GM20431 (cell line): Measurements from ENCODE around the gene TXLNA.

Experiments used
- in situ Hi-C: fragments of 300-500 bp; cut with MseI, MboI; formaldehyde crosslinking; loops from one replicate; pipeline ENCODE4 v1.15.0; 2020; ENCODE audit warnings: low sequenced_read_pairs; ENCODE audit not compliant: unreplicated experiment

TXLNA gene

DNA sequence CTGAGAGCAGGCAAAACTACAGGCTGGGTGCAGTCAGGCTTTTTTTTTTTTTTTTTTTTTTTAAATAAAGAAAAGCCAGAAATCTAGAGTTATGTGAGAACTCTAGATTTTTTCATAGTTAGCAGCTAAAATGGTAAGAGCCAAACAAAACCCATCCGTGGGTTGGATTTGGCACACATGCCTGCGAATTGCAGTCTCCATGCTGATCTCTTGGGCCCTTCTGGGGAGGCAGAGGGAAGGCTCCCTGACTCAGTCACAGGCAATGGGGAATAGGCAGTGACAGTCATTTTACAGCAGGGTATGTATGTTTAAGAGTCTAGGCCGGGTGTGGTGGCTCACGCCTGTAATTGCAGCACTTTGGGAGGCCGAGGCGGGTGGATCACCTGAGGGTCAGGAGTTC, 2.6 kb downstream of the TXLNA start:
- in situ Hi-C loops, result no loop called here

DNA sequence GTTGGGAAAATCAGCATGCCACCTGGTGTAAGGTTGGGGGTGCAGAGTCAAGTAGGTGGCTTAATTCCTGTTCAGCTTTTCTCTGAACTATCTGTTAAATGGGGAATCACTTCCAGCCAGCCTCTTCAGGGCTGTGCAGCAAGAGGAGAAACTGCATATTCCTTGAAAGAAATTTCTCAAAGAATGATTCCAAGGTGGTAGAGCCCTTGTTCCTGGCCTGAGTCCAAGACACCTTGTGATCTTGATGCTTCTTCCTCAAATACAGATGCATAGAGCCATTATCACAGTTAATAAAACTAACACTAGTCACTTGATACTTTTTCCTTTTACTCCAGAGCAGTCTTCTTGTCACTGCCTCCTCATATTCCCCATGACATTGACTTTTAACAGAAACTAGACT, 5.2 kb downstream of the TXLNA start:
- in situ Hi-C loops, result no loop called here

DNA sequence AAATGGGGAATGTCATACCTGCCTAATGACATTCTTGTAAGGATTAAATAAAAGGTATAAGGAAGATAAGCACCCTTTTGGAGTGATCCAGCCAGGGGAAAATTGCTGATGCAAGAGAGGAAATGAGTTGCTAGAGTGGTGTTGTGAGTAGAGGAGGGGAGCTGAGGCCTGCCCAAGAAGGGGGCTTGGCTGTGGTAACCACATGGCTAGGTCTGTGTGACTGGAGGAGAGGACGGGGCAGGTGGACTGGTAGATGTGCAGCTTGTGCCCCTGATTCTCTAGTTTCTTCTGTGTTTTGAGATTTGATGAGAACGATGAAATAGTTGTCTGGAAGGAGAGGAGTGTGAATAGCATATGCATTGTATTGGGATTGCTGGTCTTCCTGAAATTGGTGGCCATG, 6.6 kb downstream of the TXLNA start:
- in situ Hi-C loops, result no loop called here

DNA sequence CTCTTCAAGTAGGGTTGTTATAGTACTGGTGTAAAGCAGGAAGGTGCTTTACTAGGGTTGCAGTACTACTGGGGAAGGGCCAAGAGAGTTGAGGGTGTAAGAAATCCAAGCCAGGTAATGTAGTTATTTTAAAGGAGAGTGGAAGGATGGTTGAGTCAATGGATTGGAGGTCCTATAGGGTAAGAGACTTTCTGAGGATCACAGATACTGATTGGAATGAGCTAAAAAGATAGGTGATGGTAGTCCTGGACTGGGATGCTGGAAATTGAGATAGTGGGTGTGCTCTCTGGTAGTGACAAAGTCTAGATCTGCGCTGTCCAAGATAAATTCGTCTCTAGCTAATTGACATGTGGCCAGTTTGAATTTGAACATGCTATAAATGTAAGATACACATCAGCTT, 7.0 kb downstream of the TXLNA start:
- in situ Hi-C loops, result no loop called here

DNA sequence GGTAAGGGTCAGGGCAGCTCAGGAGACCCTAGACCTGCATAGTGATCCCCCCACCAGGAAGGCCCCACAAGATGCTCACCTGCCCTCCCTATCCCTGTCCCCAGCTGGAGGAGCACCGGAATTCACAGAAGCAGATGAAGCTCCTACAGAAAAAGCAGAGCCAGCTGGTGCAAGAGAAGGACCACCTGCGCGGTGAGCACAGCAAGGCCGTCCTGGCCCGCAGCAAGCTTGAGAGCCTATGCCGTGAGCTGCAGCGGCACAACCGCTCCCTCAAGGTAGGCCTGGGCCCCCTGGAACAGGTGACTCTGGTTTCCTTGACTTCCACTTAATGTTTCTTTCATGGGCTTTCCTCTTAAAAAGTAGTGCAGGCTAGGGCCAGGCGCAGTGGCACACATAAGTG, 8.4 kb downstream of the TXLNA start:
- in situ Hi-C loops, result no loop called here

DNA sequence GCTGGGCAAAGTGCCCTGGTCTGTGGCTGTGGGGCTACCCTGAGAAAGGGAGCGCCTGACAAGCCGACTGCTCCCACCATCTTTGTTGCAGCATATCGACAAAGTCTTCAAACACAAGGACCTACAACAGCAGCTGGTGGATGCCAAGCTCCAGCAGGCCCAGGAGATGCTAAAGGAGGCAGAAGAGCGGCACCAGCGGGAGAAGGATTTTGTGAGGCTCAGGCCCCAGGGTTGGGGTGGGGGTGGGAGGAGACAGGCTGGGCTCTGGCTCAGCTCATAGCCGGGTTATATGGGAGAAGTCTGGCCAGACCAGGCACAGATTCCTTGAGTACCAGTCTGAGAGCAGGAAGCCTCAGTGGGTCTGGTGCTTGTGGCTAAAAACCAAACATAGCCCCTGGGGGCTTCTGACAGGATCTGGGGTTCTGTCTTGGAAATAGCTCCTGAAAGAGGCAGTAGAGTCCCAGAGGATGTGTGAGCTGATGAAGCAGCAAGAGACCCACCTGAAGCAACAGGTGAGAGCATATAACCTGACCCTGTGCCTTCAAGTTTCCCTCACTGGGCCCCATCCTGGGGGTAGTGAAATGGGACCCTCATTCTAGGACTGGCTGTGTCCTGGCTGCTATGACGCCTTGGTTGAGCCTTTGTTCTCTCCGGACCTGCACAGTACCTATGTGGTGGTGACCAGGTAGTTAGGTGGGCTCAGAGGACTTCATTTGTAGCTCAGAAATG, 12.9 kb downstream of the TXLNA start:
- in situ Hi-C loops, result no loop called here

DNA sequence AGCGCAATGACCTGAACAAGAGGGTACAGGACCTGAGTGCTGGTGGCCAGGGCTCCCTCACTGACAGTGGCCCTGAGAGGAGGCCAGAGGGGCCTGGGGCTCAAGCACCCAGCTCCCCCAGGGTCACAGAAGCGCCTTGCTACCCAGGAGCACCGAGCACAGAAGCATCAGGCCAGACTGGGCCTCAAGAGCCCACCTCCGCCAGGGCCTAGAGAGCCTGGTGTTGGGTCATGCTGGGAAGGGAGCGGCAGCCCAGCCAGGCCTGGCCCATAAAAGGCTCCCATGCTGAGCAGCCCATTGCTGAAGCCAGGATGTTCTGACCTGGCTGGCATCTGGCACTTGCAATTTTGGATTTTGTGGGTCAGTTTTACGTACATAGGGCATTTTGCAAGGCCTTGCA, 15.5 kb downstream of the TXLNA start:
- in situ Hi-C loops, result no loop called here

DNA sequence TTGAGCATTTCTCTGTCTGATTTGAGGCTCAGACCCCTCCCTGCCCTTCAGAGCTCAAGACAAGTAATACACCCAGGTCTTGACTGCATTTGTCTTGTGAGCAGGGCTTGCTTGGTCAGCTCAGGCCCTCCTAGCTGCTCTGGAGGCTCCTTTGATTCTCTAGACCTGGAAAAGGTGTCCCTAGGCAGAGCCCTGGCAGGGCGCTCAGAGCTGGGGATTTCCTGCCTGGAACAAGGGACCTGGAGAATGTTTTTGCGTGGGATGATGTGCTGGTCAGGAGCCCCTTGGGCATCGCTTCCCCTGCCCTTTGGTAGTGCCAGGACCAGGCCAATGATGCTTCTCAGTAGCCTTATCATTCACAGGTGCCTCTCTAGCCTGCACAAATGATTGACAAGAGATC, 16.1 kb downstream of the TXLNA start:
- in situ Hi-C loops, result no loop called here

DNA sequence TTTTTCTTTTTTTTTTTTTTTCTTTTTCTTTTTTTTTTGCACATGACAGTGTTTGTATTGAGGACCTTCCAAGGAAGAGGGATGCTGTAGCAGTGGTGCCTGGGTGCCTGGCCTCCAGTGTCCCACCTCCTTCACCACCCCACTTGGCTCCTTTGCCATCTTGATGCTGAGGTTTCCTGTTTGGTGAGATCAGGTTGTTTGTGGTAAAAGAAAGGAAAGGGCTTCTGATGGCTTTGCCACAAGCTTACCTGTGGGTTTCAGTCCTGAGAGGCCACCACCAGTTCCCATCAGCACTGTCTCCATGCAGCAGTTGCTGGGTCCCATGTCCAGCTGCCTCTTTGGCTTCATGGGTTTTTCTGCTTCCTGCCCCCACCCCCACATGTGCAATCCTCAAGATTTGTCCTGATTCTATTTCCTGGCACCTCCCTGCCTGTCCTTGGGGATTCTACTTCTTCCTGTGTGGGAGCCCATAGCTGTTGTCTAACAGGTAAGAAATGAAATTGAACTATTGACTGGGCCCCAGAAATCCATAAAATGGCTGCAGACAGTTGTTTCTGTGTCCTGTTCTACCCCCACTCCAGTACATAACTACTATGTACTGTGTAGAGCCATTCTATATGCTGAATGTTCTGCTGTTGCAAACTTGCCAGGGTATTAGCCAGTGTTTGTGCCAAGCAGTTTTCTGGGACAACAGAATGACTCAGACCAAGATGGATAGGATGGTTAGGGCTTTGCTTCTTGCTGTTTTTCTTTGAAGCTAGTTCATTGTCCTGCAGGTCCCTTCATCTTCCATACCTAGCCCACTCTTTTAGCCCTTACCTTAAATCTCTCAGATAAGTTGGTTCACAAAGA, 16.7 kb downstream of the TXLNA start:
- in situ Hi-C loops, result no loop called here

DNA sequence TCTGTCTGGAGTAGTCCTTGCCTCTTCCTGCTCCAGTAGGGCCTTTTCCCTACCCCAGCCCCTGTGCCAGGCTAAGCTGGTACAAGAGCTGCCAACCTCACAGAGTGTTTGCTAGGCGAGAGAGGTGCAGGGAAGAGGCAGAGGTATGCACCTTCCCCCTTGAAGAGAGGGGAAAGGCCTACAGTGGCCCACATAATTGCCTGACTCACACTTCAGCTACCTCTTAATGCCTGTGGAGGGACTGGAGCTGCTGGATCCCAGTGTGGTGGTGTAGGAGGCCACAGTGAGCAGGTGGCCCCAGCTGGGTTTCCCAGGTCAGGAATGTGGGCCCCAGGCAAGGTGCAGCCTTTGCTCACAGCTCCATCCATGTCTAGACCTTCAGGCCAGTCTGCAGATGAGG, 17.6 kb downstream of the TXLNA start:
- in situ Hi-C loops, result no loop called here

DNA sequence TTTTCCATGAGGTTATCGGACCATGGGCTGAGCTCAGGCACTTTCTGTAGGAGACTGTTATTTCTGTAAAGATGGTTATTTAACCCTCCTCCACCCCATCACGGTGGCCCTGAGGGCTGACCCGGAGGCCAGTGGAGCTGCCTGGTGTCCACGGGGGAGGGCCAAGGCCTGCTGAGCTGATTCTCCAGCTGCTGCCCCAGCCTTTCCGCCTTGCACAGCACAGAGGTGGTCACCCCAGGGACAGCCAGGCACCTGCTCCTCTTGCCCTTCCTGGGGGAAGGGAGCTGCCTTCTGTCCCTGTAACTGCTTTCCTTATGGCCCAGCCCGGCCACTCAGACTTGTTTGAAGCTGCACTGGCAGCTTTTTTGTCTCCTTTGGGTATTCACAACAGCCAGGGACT, 18.4 kb downstream of the TXLNA start:
- in situ Hi-C loops, result no loop called here

DNA sequence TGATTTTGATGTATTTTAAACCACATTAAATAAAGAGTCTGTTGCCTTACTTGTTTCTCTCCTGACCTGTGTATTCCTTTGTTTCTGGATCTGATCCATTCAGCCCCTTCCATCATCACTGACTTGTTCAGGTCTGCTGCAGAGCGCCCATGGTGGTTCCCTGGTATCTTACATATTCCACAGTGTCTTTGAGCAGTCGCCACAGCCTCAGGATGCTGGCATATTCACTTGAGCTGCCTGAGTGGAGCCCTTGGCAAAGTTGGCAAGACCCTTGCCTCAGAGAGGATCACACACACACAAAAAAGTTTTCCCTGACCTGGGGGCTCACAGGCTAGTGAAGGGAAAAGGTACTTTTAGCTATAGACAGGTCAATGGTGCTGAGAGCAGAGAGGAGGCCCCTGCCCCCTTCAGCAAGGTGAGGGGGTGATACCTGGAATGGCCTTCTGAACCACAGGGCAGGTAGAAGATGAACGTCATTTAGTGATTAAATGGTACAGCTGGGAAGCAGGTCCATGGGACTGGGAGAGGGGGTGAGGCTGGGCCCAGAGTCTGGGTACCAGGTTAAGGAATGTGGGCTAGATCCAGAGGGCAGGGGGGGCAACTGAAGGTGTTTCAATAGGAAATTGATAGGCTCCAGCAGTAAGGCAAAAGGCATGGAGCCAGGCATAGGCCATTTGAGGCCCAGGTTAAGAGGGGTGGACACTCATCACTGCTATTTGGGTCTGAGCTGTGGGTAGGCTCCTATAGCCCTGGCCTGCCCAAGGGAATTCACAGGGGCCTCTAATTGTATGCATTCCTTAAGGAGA, 19.0 kb downstream of the TXLNA start:
- in situ Hi-C loops, result no loop called here

DNA sequence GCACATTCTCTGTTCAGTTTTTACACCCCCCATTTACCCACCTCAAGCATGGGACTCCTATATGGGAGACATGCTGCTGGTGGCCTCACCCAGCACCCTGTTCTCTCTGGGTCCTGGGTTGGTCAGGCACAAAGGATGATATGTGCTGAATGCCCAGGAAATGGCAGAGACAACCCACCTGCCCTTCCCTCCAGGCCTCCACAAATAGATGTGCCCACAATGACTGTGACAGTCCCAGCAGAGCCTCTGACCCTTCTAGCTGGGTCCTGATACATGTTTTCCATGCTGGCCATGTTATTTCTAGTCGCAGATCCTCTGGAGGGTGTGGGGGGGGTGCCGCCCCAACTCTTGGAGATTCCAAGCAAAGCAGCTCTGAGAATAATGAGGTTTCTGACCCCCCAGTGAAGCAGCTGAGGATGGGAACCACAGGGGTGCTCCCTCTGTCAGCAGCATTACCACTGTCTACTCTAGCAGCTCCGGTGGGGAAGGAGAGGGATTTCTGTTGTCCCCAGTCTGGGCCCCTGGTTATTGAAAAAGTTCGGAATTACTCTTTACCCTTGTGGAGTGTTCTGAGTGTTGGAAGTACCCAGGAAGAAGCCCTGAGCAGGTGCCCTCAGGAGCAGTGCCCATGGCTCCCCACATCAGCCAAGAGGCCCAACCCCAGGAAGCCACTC, 19.7 kb downstream of the TXLNA start:
- in situ Hi-C loops, result no loop called here

DNA sequence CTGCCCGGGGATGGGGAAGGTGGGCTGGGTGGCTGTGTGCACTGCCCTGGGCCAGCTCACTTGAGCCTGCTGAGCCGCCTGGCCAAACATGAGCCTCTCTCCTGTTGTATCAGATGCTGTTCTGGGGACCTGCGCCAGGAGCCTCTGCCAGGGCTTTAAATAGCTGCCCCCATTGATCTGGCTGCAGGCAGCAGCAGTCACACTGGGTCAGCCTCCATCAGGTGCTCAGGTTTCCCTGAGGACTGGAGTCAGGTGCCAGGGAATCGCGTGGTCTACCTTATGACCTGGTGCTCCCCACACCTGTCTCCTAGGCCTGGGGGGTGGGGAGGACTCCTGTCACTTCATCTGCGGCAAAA, 20.2 kb downstream of the TXLNA start:
- in situ Hi-C loops, result no loop called here

DNA sequence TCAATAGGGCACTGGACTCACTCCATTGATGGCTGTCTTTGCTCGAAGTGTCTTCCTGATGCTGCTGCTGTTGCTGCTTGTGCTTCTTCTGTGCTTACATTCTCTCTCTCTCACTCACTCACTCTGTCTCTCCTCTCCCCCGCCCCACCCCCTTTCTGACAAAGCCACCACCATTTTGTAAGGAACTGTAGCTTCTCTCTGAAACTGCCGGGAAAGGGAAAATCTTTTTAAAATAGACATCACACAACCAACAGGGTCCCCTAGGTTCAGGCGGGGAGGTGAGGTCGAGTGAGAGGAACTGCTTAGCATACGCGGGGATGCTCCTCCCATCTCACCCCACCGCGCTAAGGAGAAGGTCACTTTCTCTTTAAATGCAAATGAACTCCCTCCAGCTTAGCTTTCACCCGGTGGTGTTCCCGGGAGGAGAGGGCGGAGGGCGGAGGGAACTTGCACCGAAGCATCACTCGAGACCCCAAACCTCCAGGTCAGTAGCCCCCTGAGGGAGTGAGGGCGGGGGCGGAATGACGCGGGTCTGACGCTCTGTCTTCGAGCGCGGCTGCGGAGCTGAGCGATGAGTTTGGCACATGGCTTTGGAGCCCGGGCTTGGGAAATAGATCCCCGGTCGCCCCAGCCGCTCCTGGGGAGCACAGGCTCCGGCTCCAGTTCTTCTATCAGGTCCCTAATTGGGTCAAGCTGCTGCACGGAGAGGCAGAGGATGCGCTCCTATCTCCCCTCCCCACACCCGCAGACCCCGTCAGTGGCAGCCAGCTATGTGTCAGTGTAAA, 20.9 kb downstream of the TXLNA start, which contains the start of gene CCDC28B:
TSS of gene CCDC28B (plus strand) at position 370 of the 785 bp plus-strand sequence. CDS start 1,341 bp downstream, outside the sequence.
- in situ Hi-C loops, result no loop called here

DNA sequence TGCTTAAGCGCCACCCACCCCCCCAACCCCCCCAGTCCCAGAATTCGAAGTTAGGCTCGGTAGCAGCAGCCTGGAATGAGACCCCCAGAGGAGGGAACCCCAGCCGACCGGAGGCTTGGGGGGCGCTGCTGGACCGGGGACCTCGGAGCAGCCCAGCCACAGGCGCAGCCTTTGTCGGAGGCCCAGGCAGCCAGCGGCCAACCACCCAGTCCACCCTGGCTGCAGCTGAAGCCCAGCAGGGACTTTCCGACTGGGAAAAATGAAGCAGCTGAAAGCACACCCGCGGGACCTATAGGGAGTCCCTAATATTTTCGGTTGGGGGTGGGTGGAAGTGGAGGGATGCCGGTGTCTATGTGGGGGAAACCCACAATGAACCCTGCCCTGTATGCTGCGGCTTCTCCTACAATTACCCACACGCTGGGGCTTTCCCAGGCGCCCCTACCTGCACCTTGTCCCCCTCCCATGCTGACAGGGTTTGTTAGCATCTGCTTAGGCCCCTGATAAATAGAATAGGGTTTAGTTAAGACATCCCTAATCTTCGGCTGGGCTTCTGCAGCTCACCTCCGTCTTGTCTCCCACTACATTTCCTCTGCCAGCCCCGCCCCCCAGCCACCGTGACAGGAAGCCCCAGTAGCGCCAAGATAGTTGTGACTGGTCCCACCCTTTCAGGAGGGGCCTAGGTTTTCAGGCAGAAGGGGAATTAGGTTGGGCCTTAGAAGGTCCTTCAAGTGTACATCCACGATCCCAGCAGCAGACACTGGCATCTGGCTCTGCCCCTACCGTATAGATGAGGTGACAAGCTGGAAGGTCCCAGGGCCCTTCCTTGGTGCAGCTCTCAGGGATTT, 21.8 kb downstream of the TXLNA start:
- in situ Hi-C loops, result no loop called here

DNA sequence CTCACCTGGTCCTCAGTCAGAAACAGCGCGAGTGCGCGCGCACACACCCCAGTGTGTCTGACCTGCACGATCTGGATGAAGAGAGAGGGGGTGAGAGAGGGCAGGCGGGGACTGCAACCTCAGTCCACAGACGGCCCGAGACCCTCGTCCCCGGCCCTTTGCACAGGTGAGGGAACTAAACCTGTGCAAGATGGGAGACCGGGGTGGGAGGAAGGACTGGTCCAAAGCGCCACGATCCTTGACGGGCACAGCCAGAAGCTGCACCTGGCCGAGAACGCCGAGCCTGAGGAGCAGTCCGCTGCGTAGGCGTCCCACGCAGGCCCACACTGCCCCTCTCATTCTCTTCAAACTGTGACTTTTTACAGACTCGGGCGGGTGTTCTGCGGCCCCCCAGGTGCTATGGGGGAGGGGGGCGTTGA, 25.5 kb downstream of the TXLNA start:
- in situ Hi-C loops, result no loop called here
